GM19438 (cell line): ENCODE measurements around the gene TRABD2A.

Source experiments
- ATAC-seq: cut with Tn5 transposase; IDR thresholded peaks from one replicate; pipeline ENCODE4 v1.9.1; 2021; ENCODE audit warnings: low read depth; ENCODE audit not compliant: unreplicated experiment

The TRABD2A gene

GRCh38 chr2:84857566-84857965 is 23.3 kb downstream of the TRABD2A start:
- no peak for ATAC-seq

GRCh38 chr2:84856787-84857186 is 24.1 kb downstream of the TRABD2A start:
- no peak for ATAC-seq

DNA sequence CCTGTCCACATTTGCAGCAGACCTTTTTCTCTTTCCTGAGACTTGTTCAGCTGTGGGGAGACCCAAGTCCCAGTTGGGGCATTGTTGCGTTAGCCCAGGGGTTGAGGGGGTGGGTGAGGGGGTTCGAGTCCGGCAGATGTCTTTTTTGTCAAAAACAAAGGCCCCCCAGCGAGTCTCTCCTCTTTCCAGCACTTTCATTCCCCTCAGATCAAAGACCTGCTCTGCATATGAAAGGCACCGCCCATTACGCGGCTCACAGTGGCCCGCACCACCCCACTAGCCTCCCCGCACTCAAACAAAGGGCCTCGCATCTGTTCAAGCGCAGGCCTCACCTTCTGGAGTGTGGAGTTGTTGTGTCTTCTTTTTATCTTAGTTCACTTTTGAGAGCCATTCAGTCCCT is 25.2 kb downstream of the TRABD2A start:
- no peak for ATAC-seq

- ATAC-seq, result no peak
Measured at GRCh38 chr2:84854850-84855249, 26.0 kb downstream of the TRABD2A start.

GRCh38 chr2:84851876-84852275 is 29.0 kb downstream of the TRABD2A start:
- ATAC-seq, result no peak

DNA sequence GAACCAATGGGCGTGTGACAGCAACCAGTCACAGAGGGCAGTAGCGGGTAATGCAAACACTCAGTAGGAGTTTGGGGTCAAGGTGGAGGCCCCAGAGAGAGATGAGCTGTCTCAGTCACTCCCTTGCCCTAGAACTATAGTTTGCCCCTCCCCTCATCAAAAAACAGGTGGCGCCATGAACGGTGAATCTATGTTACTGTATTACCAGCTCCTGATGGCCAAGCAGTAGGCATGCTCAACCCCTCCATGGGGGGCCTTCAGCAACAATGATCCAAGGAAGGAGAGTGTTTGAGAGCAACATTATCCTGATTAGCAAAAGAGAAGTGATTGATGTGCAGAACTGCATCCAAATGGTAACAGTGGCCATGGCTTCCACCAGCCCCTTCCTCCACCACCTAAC is 30.4 kb downstream of the TRABD2A start:
- ATAC-seq, result no peak

- no peak for ATAC-seq
Measured at GRCh38 chr2:84849271-84849952, 31.5 kb downstream of the TRABD2A start.

- no peak for ATAC-seq
Measured at GRCh38 chr2:84847326-84848050, 33.4 kb downstream of the TRABD2A start.

DNA sequence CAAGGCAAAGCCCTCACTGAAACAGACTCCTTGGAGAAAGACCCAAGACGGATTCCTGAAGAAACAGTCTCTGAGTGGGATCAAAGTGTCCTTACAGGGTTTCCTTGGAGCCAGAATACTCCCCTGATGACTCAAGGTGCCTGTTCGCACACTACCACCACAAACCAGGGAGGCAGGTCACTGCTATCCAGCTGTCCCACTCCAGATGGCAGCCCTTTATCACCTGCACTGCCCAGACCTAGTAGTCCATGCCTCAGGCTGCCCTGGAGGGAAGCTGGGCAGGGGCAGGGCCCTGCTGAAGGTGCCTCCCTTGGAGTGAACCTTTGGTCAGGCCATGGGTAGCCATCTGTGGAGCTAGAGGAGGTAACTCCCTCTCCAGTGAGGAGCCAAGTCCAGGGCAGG is 34.1 kb downstream of the TRABD2A start:
- no peak for ATAC-seq

- ATAC-seq, result no peak
Measured at GRCh38 chr2:84846041-84846663, 34.7 kb downstream of the TRABD2A start.

GRCh38 chr2:84844141-84844540 is 36.7 kb downstream of the TRABD2A start:
- ATAC-seq, result no peak

DNA sequence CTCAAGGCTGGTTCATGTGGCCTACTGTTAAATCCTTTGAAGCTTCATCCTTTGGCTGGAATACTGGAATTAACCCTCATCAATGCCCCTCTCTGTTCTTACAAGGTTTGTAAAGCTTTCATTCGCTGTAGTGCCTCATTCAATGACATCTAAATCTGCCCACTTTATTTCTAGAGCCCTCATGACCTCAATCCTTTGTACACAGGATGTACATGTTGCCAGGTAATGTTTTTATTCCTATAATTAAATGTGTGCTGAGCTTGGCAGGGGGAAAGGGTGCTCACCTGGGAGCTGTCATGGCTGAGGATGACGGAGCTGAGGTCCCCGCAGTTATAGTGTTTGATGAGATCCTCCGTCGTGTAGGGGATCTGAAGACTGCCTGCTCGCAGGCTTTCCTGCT is 39.3 kb downstream of the TRABD2A start:
- ATAC-seq, result no peak

DNA sequence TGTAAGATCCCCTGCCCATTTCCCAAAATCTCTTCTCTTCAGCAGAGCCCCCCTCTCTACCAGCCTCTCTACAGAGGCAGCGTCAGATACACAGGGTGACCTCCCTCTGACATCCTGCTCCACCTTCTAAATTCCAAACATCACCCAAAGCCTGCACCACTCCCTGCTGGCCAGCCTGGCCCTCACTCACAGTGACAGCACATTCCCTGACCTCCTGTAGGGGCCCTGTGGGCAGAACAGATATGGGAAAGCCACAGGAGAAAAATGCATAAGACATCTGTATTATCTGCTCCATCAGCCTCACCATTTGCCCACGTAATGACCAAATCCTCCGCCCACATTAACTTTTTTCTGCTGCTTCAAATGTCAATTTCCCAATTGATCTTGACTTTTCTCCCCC is 40.6 kb downstream of the TRABD2A start:
- no peak for ATAC-seq

DNA sequence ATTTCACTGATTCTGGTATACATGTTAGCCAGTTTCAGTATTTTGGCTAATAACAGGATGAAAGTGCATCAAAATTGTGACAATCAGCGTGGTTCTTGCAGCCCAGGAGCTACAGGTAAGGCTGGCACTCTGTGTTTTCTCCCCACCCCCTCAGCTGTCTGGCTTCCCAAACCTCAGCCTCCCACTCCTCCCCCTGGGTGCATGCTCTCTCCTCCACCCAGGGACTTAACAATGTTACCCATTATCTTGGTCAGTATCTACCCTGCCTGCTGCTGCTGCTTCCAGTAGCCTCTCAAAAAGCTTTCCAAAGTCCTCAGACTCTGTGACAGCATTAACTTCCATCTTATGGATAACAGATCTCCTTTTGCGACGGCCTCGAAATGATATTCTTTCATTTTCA is 41.0 kb downstream of the TRABD2A start:
- no peak for ATAC-seq

- no peak for ATAC-seq
Measured at GRCh38 chr2:84838434-84839145, 42.3 kb downstream of the TRABD2A start.

- no peak for ATAC-seq
Measured at GRCh38 chr2:84836215-84836614, 44.7 kb downstream of the TRABD2A start.

GRCh38 chr2:84833481-84834150 is 47.3 kb downstream of the TRABD2A start:
- ATAC-seq, result no peak

DNA sequence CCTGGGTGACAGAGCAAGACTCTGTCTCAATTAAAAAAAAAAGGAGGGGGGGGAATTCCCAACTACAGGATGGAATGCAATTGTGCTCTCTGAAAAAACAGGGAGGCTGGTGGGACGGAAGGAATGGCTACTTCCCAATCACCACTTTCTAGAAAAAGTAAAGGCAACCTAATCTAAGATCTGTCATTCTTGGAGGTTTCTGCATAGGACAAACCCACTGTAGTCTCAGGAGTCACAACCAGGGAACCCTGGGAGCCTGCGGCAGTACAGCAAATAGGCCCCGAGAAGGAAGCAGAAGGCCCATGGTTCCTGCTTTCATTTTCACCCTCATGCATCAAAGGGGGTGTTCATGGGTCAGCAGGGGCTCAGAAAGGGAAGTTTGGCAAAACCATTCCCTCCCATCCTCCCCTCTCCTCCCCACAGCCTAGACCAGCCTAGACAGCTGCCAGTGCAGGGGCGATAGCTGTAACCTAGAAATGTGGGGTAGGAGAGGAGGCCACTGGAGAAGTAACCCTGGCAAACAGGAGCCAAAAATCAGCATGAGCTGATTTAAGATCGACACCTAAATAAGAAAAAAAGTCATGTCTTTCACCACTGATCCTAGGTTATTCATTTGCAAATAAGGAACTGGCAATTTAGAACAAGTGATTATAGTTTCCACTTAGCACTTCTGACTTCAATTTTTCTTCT is 48.0 kb downstream of the TRABD2A start:
- peak; percentile 92 for ATAC-seq

DNA sequence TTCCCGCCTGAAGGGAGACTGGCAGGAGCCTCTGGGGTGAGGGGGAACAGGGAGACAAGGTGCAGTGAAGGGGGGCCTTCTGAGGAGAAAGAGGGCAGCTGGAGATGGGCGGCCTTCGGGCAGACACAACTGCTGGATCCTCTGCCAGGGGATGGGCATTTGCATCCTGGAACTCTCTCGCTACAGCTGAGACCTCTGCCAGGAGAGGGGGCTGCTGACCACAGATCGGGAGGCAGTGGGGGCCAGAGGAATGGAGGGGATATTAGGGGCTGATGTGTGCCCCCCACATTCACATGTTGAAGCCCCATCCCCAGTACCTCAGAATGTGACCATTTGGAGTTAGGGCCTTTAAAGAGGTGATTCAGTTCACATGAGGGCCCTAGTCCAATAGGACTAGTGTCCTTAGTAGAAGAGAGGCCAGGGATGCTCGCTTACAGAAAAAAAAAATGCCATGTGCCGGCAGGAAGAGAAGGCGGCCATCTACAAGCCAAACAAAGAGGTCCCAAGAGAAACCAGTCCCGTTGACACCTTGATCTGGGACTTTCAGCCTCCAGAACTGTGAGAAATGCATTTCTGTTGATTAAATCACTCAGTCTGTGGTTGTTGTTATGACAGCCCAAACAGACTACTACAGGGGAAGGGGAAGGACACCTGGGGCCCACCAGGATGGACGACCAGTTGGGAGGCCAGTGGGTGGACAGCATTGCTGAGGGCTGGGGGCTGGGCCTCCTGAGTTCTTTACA is 50.0 kb downstream of the TRABD2A start:
- ATAC-seq, result no peak
